Measurements from ENCODE around the gene TRPM2.

DNA sequence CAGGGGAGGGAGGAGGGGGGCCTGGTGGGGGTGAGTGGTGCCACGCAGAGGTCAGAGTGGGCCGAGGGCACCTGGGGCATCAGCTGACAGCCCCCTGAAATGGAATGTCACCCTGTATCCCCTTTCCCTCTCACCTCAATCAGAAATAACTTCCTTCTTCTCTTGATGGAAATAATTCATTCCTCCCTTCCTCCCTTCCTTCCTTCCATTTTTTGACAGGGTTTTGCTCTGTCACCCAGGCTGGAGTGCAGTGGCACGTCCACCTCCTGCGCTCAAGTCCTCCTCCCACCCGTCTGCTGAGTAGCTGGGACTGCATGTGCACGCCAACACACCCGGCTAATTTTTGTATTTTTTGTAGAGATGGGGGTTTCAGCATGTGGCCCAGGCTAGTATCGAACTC, 53.5 kb downstream of the TRPM2 start:
- TF ChIP-seq, protein P1, sequence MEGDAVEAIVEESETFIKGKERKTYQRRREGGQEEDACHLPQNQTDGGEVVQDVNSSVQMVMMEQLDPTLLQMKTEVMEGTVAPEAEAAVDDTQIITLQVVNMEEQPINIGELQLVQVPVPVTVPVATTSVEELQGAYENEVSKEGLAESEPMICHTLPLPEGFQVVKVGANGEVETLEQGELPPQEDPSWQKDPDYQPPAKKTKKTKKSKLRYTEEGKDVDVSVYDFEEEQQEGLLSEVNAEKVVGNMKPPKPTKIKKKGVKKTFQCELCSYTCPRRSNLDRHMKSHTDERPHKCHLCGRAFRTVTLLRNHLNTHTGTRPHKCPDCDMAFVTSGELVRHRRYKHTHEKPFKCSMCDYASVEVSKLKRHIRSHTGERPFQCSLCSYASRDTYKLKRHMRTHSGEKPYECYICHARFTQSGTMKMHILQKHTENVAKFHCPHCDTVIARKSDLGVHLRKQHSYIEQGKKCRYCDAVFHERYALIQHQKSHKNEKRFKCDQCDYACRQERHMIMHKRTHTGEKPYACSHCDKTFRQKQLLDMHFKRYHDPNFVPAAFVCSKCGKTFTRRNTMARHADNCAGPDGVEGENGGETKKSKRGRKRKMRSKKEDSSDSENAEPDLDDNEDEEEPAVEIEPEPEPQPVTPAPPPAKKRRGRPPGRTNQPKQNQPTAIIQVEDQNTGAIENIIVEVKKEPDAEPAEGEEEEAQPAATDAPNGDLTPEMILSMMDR (IDR thresholded peaks at IDR 0.05; ENCODE audit: control extremely low read depth in 1 of 3, insufficient read depth in 1 of 3, low read depth in 1 of 3, low read length in 3 of 3): no peak
- TF ChIP-seq POLR2AphosphoS5 (IDR thresholded peaks at IDR 0.05; ENCODE audit: low read depth, low read length) (no peak), TAF1 (IDR thresholded peaks at IDR 0.05; ENCODE audit: low read depth, low read length) (no peak), CEBPB (IDR thresholded peaks at IDR 0.05; ENCODE audit: low read depth, low read length) (no peak), POLR2A (IDR thresholded peaks at IDR 0.05; ENCODE audit: control extremely low read depth in 1 of 2, low read depth in 2 of 2, low read length in 2 of 2) (no peak), BCL11A (IDR thresholded peaks at IDR 0.05; ENCODE audit: low read depth in 2 of 2, low read length in 2 of 2) (no peak), SRF (IDR thresholded peaks at IDR 0.05; ENCODE audit: low read depth, low read length) (no peak), TEAD4 (IDR thresholded peaks at IDR 0.05; ENCODE audit: low read depth, low read length) (no peak)
- TF ChIP-seq, protein P2, sequence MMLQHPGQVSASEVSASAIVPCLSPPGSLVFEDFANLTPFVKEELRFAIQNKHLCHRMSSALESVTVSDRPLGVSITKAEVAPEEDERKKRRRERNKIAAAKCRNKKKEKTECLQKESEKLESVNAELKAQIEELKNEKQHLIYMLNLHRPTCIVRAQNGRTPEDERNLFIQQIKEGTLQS (IDR thresholded peaks at IDR 0.05; ENCODE audit: insufficient read depth, low read depth, low read length): no peak

Measured in H1 (cell line).